Measurements from ENCODE around the gene HSPA12A.

HSPA12A gene

GRCh38 chr10:116665541-116666125, 76.7 kb downstream of the HSPA12A start:
- Histone ChIP-seq H3K4me1 (ENCODE audit: control insufficient read depth in 1 of 2, insufficient read depth in 1 of 2, low read depth in 1 of 2, low read length in 1 of 2) (no peaks in the 10 kb centered on the region), H3K4me3 (ENCODE audit: low read depth in 1 of 2, low read length in 1 of 2) (no peak overlapping the region), H3K27ac (no peak overlapping the region), H3K9me3 (no peaks in the 10 kb centered on the region), H3K36me3 (no peaks in the 10 kb centered on the region), H3K27me3 (peaks cover 18% of the 10 kb centered on the region)
- TF ChIP-seq CTCF (IDR thresholded peaks at IDR 0.05) = no peak

- H3K4me1 ChIP-seq (ENCODE audit: control insufficient read depth in 1 of 2, insufficient read depth in 1 of 2, low read depth in 1 of 2, low read length in 1 of 2) = no peaks in the 10 kb centered on the region
- H3K9me3 ChIP-seq = no peaks in the 10 kb centered on the region
- H3K27me3 ChIP-seq = peaks cover 8% of the 10 kb centered on the region
- no peak overlapping the region for H3K4me3 ChIP-seq (ENCODE audit: low read depth in 1 of 2, low read length in 1 of 2)
- no peaks in the 10 kb centered on the region for H3K36me3 ChIP-seq
- no peak overlapping the region for H3K27ac ChIP-seq
- no peak for TF ChIP-seq CTCF (IDR thresholded peaks at IDR 0.05)
Observed at GRCh38 chr10:116664631-116665030, 77.7 kb downstream of the HSPA12A start.

GRCh38 chr10:116663342-116663741, 79.0 kb downstream of the HSPA12A start:
- H3K27ac ChIP-seq = no peak overlapping the region

GRCh38 chr10:116660860-116661259, 81.5 kb downstream of the HSPA12A start:
- H3K4me3 ChIP-seq (ENCODE audit: low read depth in 1 of 2, low read length in 1 of 2) = no peak overlapping the region
- no peaks in the 10 kb centered on the region for H3K27me3 ChIP-seq
- no peak for TF ChIP-seq CTCF (IDR thresholded peaks at IDR 0.05)
- no peaks in the 10 kb centered on the region for H3K9me3 ChIP-seq
- no peak overlapping the region for H3K27ac ChIP-seq
- no peaks in the 10 kb centered on the region for H3K4me1 ChIP-seq (ENCODE audit: control insufficient read depth in 1 of 2, insufficient read depth in 1 of 2, low read depth in 1 of 2, low read length in 1 of 2)
- no peaks in the 10 kb centered on the region for H3K36me3 ChIP-seq

More at GRCh38 chr10:116663342-116663741, 79.0 kb downstream of the HSPA12A start:
- H3K27me3 ChIP-seq = no peaks in the 10 kb centered on the region
- no peaks in the 10 kb centered on the region for H3K4me1 ChIP-seq (ENCODE audit: control insufficient read depth in 1 of 2, insufficient read depth in 1 of 2, low read depth in 1 of 2, low read length in 1 of 2)
- no peak for TF ChIP-seq CTCF (IDR thresholded peaks at IDR 0.05)
- no peaks in the 10 kb centered on the region for H3K36me3 ChIP-seq
- no peaks in the 10 kb centered on the region for H3K9me3 ChIP-seq
- H3K4me3 ChIP-seq (ENCODE audit: low read depth in 1 of 2, low read length in 1 of 2) = no peak overlapping the region

GRCh38 chr10:116659049-116659670, 83.2 kb downstream of the HSPA12A start:
- TF ChIP-seq CTCF (IDR thresholded peaks at IDR 0.05) = no peak

More at GRCh38 chr10:116659049-116659670, 83.2 kb downstream of the HSPA12A start:
- no peaks in the 10 kb centered on the region for H3K36me3 ChIP-seq
- H3K27me3 ChIP-seq = no peaks in the 10 kb centered on the region
- no peaks in the 10 kb centered on the region for H3K9me3 ChIP-seq
- H3K4me3 ChIP-seq (ENCODE audit: low read depth in 1 of 2, low read length in 1 of 2) = no peak overlapping the region
- H3K27ac ChIP-seq = no peak overlapping the region
- no peaks in the 10 kb centered on the region for H3K4me1 ChIP-seq (ENCODE audit: control insufficient read depth in 1 of 2, insufficient read depth in 1 of 2, low read depth in 1 of 2, low read length in 1 of 2)
